Common myeloid progenitor, CD34-positive (primary cell): ENCODE measurements around the gene IL1RN.

Experiments used
- CTCF ChIA-PET: fragments of 350-600 bp; sonication (Branson Sonifier 250); formaldehyde crosslinking; loops from one replicate; lab custom pipeline; 2021; ENCODE audit warnings: antibody characterized with exemption; lab: Charles Lee
- POLR2A ChIA-PET: fragments of 350-600 bp; sonication (Branson Sonifier 250); formaldehyde crosslinking; loops from one replicate; lab custom pipeline; 2021; ENCODE audit warnings: antibody characterized with exemption; lab: Charles Lee
- DNase-seq, 3 donors: peaks; one replicate each; pipeline versions ENCODE4 v3.0.0 to v3.0.0-alpha.2; 2013
- H3K27ac ChIP-seq, 2 experiments: 1 replicate in 1 of 2; 2 replicates in 1 of 2; pipeline ENCODE4 v1.7.0; 2013; ENCODE audit warnings: inconsistent platforms in 2 of 2, low read length in 2 of 2, mild to moderate bottlenecking in 2 of 2, low read depth in 1 of 2, moderate library complexity in 1 of 2; ENCODE audit not compliant: severe bottlenecking in 2 of 2, insufficient read depth in 1 of 2, poor library complexity in 1 of 2
- H3K27me3 ChIP-seq, 5 experiments: replicated peaks in 2 of 5; 1 replicate in 3 of 5; 2 replicates in 2 of 5; pipeline versions ENCODE4 v1.6.1 to v1.7.0; 2013; ENCODE audit warnings: low read length in 4 of 5, mild to moderate bottlenecking in 2 of 5, moderate library complexity in 2 of 5, inconsistent platforms in 1 of 5; ENCODE audit not compliant: insufficient read depth in 5 of 5, control insufficient read depth in 4 of 5
- H3K36me3 ChIP-seq, 4 experiments: 1 replicate in 2 of 4; 2 replicates in 2 of 4; pipeline versions ENCODE4 v1.6.1 to v1.7.0; 2013; ENCODE audit warnings: low read length in 3 of 4, control low read depth in 1 of 4, mild to moderate bottlenecking in 1 of 4; ENCODE audit not compliant: control insufficient read depth in 4 of 4, insufficient read depth in 4 of 4
- H3K4me1 ChIP-seq, 4 experiments: 1 replicate in 3 of 4; 2 replicates in 1 of 4; pipeline versions ENCODE4 v1.6.1 to v1.7.1; 2013; ENCODE audit warnings: low read length in 3 of 4, mild to moderate bottlenecking in 3 of 4, control low read depth in 1 of 4, inconsistent platforms in 1 of 4, moderate library complexity in 1 of 4; ENCODE audit not compliant: control insufficient read depth in 4 of 4, insufficient read depth in 4 of 4; ENCODE audit errors: control extremely low read depth in 1 of 4
- H3K4me3 ChIP-seq, 7 experiments: 1 replicate in 4 of 7; 2 replicates in 3 of 7; pipeline versions ENCODE4 v1.5.1 to v1.7.0; 2013; ENCODE audit warnings: mild to moderate bottlenecking in 7 of 7, low read length in 6 of 7, moderate library complexity in 6 of 7, inconsistent platforms in 2 of 7, low read depth in 2 of 7, control low read depth in 1 of 7; ENCODE audit not compliant: insufficient read depth in 4 of 7, control insufficient read depth in 1 of 7; ENCODE audit errors: extremely low read depth in 1 of 7
- H3K9me3 ChIP-seq, 5 experiments: 1 replicate in 4 of 5; 2 replicates in 1 of 5; pipeline versions ENCODE4 v1.6.1 to v1.7.1; 2013; ENCODE audit warnings: low read length in 4 of 5, mild to moderate bottlenecking in 2 of 5, inconsistent platforms in 1 of 5, low read depth in 1 of 5, moderate library complexity in 1 of 5; ENCODE audit not compliant: control insufficient read depth in 4 of 5, insufficient read depth in 2 of 5; ENCODE audit errors: control extremely low read depth in 1 of 5
- WGBS: methylation state at CpG from one replicate; pipeline ENCODE4 v1.1.5; 2013; ENCODE audit not compliant: insufficient coverage; 5-methylcytosine and 5-hydroxymethylcytosine counted together

IL1RN gene

GRCh38 chr2:113133704-113134598 lies 6.6 kb downstream of the IL1RN start:
- no peaks in the 10 kb centered on the region for H3K27me3 ChIP-seq
- peaks cover 0 to 13% (median 2%) of the 10 kb centered on the region in 4 experiments for H3K4me1 ChIP-seq
- DNase-seq, result no peak
- no peaks in the 10 kb centered on the region for H3K9me3 ChIP-seq
- H3K4me3 ChIP-seq, result no peak overlapping the region
- WGBS, result 74% methylated on average over 5 of the region's 7 CpGs
- no peaks in the 10 kb centered on the region for H3K36me3 ChIP-seq
- no peak overlapping the region for H3K27ac ChIP-seq
- ChIA-PET CTCF (interaction anchor here (1.0 to 13.0 kb wide), 9 partner anchors 8 to 64 kb away, joined by 3 to 286 read pairs (median 6); partner anchors contain the start of gene IL1RN), POLR2A (no interaction called here)

- H3K36me3 ChIP-seq, result no peaks in the 10 kb centered on the region
- no peaks in the 10 kb centered on the region for H3K27me3 ChIP-seq
- no peak overlapping the region for H3K4me3 ChIP-seq
- no peak for DNase-seq
- ChIA-PET POLR2A (no interaction called here), CTCF (interaction anchor here (0.9 to 13.0 kb wide), 9 partner anchors 9 to 242 kb away, joined by 3 to 286 read pairs (median 66); partner anchors contain the start of genes IL1RN and PSD4)
- no peaks in the 10 kb centered on the region for H3K9me3 ChIP-seq
- peaks cover 0 to 14% (median 2%) of the 10 kb centered on the region in 4 experiments for H3K4me1 ChIP-seq
- H3K27ac ChIP-seq, result no peak overlapping the region
Observed at GRCh38 chr2:113134717-113135116, 7.3 kb downstream of the IL1RN start.

- 100% methylated on average over 1 of the region's 1 CpG for WGBS
- no peak overlapping the region for H3K27ac ChIP-seq
- H3K36me3 ChIP-seq, result no peaks in the 10 kb centered on the region
- no peak for DNase-seq
- CTCF ChIA-PET, result interaction anchor here (0.9 to 13.0 kb wide), 11 partner anchors 10 to 241 kb away, joined by 3 to 286 read pairs (median 3); partner anchors contain the start of genes IL1RN and PSD4
- H3K9me3 ChIP-seq, result no peaks in the 10 kb centered on the region
- no peaks in the 10 kb centered on the region for H3K27me3 ChIP-seq
- no peak overlapping the region for H3K4me3 ChIP-seq
- H3K4me1 ChIP-seq, result peaks cover 0 to 14% (median 2%) of the 10 kb centered on the region in 4 experiments
- POLR2A ChIA-PET, result no interaction called here
Observed at GRCh38 chr2:113135317-113135716, 7.9 kb downstream of the IL1RN start.

GRCh38 chr2:113136828-113137775 lies 9.7 kb downstream of the IL1RN start:
- Histone ChIP-seq H3K4me1 (peaks cover 0 to 14% (median 2%) of the 10 kb centered on the region in 4 experiments), H3K9me3 (no peaks in the 10 kb centered on the region), H3K4me3 (no peak overlapping the region), H3K27me3 (no peaks in the 10 kb centered on the region), H3K27ac (no peak overlapping the region), H3K36me3 (no peaks in the 10 kb centered on the region)
- WGBS, result 43% methylated on average over 7 of the region's 8 CpGs
- DNase-seq, result peak; percentile 39 to 63 (median 49)
- ChIA-PET POLR2A (no interaction called here), CTCF (interaction anchor here (0.8 to 13.0 kb wide), 24 partner anchors 9 to 253 kb away, joined by 3 to 286 read pairs (median 8); partner anchors contain the start of genes IL1RN and PSD4)

- H3K4me1 ChIP-seq, result peaks cover 0 to 14% (median 2%) of the 10 kb centered on the region in 4 experiments
- no peaks in the 10 kb centered on the region for H3K36me3 ChIP-seq
- no peaks in the 10 kb centered on the region for H3K27me3 ChIP-seq
- no peak for DNase-seq
- no peaks in the 10 kb centered on the region for H3K9me3 ChIP-seq
- POLR2A ChIA-PET, result interaction anchor here (0.5 to 1.0 kb wide), 2 partner anchors 58 to 162 kb away, joined by 3 read pairs; no protein-coding TSS in a partner anchor
- H3K27ac ChIP-seq, result no peak overlapping the region
- WGBS, result no CpG with 5 or more reads among the region's 1 CpG
- H3K4me3 ChIP-seq, result no peak overlapping the region
- CTCF ChIA-PET, result interaction anchor here (0.7 to 13.0 kb wide), 30 partner anchors 8 to 252 kb away, joined by 3 to 286 read pairs (median 6); partner anchors contain the start of genes IL1RN and PSD4
Observed at GRCh38 chr2:113137827-113138226, 10.4 kb downstream of the IL1RN start.

GRCh38 chr2:113138428-113139322 lies 11.3 kb downstream of the IL1RN start:
- DNase-seq, result peak; percentile 82 to 91 (median 82)
- WGBS, result 30% methylated on average over 8 of the region's 13 CpGs
- ChIA-PET CTCF (interaction anchor here (0.7 to 13.0 kb wide), 30 partner anchors 7 to 269 kb away, joined by 3 to 286 read pairs (median 6); partner anchors contain the start of genes IL1RN and PSD4), POLR2A (interaction anchor here (0.5 to 1.0 kb wide), 3 partner anchors 10 to 161 kb away, joined by 3 read pairs; no protein-coding TSS in a partner anchor)
- Histone ChIP-seq H3K4me1 (peaks cover 0 to 13% (median 1%) of the 10 kb centered on the region in 4 experiments), H3K27ac (no peak overlapping the region), H3K4me3 (peak overlapping the region in 3 of 7 experiments; percentile 34 to 57 (median 35)), H3K9me3 (no peaks in the 10 kb centered on the region), H3K27me3 (no peaks in the 10 kb centered on the region), H3K36me3 (no peaks in the 10 kb centered on the region)
